Activated naive CD4-positive, alpha-beta T cell treated with anti-CD3 and anti-CD28 coated beads, Interleukin-2, amount 50 U/mL, for 72 hours (primary cell): ENCODE measurements around the gene FLT4. TPM values are rescaled to one million over a fixed set of nuclear protein-coding genes. Genes with fewer than 3 reads are reported as not detected.
A peak's percentile ranks its signal among the peaks of the same experiment; 100 is the strongest.
"Not testable (repeated sequence)": the region's sequence is repeated elsewhere in the genome, so short reads cannot be mapped to it uniquely, and the experiment has no call there.

Experiments
- ATAC-seq, 2 donors: fragments of 150-1000 bp; cut with Tn5 transposase; 2 replicates each; pipeline ENCODE4 v1.10.0; 2021; ENCODE audit warnings: mild to moderate bottlenecking in 2 of 2, moderate library complexity in 2 of 2
- DNase-seq, 2 donors: peaks; one replicate each; pipeline ENCODE4 v3.0.0; 2021 to 2022; ENCODE audit warnings: low spot score in 2 of 2
- H3K27ac Mint-ChIP-seq, 2 donors: one replicate each; pipeline ENCODE4 v1.8.0; 2022; ENCODE audit warnings: mild to moderate bottlenecking in 2 of 2, mixed read lengths in 2 of 2
- H3K36me3 Mint-ChIP-seq, 2 donors: one replicate each; pipeline ENCODE4 v1.8.0; 2022; ENCODE audit warnings: mixed read lengths in 2 of 2
- H3K9me3 Mint-ChIP-seq, 2 donors: one replicate each; pipeline ENCODE4 v1.8.0; 2022; ENCODE audit warnings: mixed read lengths in 2 of 2
- total RNA-seq, 2 donors: library from RNA; stranded (reverse); gene quantifications; one replicate each; pipeline ENCODE4 v1.2.3, GENCODE V29; 2022

The FLT4 gene
- total RNA-seq, 2 donors from 2014 or later = 0.98 to 2.6 TPM

DNA sequence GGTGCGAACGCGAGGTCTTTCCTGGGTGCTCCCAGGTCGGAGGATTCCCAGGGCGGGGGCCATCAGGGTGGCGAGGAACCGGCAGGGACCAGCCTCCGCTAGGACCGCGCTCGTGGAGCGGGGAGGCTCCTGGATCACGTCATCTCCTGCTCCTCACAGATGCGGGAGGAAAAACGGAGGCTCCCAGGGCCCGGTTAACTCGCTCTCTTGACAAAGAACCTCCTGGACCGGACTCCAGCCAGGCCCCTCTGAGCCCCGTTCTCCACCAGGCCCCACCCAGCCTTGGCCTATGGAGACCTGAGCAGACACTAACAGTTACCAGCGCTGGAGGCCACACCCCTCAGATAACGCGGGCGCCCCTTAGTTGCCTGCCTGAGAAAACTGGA lies 24.7 kb upstream of the FLT4 start:
- not testable (repeated sequence) for H3K36me3 Mint-ChIP-seq, H3K27ac Mint-ChIP-seq, H3K9me3 Mint-ChIP-seq, DNase-seq
- ATAC-seq = peak in 1 of 2 donors; percentile 27

DNA sequence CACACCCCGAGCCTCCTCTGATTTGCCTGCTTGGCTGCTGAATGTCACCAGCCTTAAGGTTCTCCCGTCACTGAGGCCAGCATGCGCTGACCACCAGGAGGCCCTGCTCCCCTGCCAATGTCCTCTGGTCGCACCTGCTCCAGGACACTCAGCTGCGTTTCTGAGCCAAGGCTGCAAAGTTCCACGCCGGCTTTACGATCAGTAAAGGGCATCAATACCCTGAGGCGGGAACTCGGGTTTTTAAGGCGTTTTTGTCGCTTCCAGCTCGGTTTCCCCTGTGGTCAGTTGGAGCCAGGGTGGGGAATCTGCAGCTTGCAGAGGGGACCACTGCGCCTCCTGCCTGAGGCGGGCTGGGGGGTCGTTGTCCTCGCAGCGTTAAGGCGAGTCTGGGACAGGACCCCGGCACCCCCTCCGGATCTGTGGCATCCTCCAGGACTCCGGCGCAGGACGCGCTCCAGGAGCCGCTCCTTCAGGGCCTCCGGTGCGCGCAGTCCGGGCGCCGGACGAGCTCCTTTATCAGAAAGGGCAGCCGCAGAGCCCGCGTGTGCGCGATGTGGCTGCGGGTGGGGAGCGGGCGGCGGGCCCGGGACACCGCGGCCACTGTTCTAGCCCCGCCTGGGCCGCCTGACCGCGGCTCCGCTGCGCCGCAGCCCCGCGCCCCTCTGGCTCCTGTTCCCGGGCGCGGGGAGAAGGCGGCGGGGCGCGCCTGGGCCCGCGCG lies 24.1 kb upstream of the FLT4 start:
- Mint-ChIP-seq H3K27ac (no peak overlapping the region), H3K36me3 (peaks cover 0 to 6% of the 10 kb centered on the region in 2 donors), H3K9me3 (no peaks in the 10 kb centered on the region)
- DNase-seq (no peak), ATAC-seq (peak in 1 of 2 donors; percentile 18)

DNA sequence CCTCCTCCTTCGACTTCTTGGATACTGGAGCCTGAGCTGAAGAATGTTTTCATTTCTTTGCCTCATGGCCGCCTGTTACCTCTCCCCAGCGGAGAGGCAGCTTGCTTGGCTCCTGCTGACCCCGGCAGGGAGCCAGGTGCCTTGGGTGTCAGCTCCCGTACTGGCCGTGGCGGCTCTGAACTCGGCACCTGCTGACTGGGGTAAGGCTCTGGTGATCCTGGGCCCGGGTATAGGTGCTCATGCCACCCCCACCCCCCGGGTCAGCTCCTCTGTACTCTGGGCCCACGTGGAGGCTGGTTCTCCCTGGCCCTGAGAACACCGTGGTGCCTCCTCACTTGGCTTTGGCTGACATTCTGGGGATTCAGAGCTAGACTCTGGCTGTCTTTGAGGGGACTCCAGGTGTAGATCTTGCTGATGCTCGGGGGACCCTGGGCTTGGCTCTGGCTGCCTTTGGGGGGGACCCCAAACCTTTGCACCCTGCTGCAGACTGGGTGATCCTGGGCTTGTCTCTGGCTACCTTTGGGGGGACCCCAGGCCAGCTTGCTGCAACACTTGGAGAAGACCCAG lies 22.6 kb upstream of the FLT4 start:
- not testable (repeated sequence) for DNase-seq, H3K27ac Mint-ChIP-seq, H3K36me3 Mint-ChIP-seq, H3K9me3 Mint-ChIP-seq, ATAC-seq

DNA sequence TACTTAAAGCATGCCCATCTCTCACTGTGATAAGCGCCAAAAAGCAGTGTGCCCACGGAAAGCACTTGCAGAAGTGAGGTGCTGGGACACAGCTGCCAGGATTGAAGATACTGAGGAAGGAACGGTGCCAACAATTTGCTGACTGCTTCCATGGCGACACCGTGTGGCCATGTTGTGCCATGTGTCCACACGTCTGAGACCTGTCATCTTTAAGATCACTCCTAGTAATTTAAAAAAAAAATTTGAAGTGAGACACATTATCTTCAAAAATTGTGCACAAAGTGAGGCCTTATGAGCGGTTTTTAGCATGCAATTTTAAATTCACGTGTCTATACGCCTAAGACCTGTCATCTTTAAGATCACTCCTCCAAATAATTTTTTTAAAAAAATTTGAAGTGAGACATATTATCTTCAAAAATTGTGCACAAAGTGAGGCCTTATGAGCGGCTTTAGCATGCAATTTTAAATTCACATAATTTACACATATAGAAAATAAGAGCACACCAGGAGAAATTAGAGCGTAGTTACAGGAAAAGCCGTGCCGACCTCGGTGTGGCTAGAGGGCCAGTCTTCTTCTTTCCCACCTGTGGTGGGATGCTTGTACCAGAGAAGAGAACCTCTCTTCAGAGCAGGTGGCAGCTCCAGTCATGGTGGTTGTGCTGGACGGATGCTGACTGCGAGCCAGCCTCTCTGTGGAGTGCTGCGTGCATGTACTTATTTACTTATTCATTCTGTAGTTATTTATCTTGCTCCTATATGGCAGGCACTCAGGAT lies 21.4 kb upstream of the FLT4 start:
- Mint-ChIP-seq H3K36me3 (peaks cover 0 to 6% of the 10 kb centered on the region in 2 donors), H3K27ac (no peak overlapping the region), H3K9me3 (no peaks in the 10 kb centered on the region)
- DNase-seq (peak in 1 of 2 donors; percentile 56), ATAC-seq (peak; percentile 78 to 80)

DNA sequence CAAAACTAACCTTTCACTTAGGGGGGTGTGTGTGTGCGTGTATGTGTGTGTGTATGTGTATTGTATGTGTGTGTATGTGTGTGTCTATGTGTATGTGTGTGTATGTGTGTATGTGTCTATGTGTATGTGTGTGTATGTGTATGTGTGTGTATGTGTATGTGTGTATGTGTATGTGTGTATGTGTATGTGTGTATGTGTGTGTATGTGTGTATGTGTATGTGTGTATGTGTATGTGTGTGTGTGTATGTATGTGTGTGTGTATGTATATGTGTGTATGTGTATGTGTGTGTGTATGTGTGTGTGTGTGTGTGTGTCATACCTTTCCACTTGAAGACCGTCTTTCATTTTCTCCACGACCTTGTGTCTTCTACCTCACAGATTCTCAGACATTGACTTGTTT lies 20.8 kb upstream of the FLT4 start:
- H3K9me3 Mint-ChIP-seq = no peaks in the 10 kb centered on the region

DNA sequence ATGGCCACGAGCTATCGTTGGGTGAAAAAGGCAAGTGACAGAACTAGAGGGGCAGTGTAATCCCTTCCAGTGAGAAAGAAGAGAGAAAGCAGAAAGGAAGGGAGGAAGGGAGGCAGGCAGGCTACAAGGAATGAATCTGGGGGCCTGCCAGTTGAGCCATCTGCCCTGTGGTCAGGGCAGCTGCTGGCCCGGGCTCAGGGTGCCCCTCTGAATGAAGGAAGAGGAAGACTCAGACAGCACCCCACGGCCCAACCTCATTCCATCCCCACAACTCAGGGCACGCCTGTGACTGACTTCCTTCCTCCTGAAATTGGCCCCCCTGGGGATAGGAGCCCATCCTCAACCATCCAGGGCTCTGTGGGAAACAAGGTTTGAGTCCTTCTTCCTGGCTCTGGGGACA lies 20.3 kb upstream of the FLT4 start:
- Mint-ChIP-seq H3K27ac (no peak overlapping the region), H3K9me3 (no peaks in the 10 kb centered on the region), H3K36me3 (peaks cover 0 to 2% of the 10 kb centered on the region in 2 donors)
- ATAC-seq (no peak), DNase-seq (peak in 1 of 2 donors; percentile 45)

More for the DNA sequence above, 20.8 kb upstream of the FLT4 start:
- ATAC-seq (peak in 1 of 2 donors; percentile 37), DNase-seq (no peak)
- peaks cover 0 to 6% of the 10 kb centered on the region in 2 donors for H3K36me3 Mint-ChIP-seq
- no peak overlapping the region for H3K27ac Mint-ChIP-seq

DNA sequence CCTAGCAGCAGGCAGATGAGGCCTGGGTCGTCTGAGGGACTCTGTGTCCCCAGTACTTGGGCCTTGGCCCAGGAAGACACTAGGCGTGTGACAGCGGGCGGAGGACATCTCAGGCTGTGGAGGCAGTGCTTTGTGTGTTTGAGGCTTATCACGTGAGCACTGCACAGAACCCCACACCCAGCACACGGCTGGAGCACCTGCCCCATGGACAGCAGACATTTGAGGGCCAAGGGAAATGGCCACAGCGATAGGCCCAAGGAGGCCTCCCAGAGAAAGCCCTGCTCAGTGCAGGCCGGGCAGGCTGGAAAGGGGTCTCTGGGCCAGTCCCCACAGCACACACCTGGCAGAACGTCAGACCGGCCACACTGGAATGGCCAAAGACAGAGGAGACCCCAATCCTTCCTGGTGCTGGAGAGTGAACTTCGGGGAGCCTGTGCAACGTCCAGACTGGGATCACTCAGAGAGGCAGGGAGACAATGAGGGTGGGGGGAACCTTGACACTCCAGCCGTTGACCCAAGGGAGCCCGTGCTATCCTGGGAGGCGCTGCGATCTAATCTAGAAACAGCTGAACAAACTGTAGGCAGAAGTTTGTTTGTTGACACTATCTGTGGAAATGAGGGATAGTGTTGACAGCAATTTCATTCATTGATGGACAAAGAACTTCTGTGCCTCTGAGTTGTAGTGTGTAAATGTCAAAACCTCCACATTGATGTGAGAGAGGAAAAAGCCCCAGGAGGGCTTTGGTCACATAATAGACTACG lies 19.6 kb upstream of the FLT4 start:
- H3K27ac Mint-ChIP-seq = peak overlapping the region in 1 of 2 donors; percentile 45
- no peaks in the 10 kb centered on the region for H3K36me3 Mint-ChIP-seq
- H3K9me3 Mint-ChIP-seq = no peaks in the 10 kb centered on the region
- DNase-seq = no peak
- ATAC-seq = no peak

DNA sequence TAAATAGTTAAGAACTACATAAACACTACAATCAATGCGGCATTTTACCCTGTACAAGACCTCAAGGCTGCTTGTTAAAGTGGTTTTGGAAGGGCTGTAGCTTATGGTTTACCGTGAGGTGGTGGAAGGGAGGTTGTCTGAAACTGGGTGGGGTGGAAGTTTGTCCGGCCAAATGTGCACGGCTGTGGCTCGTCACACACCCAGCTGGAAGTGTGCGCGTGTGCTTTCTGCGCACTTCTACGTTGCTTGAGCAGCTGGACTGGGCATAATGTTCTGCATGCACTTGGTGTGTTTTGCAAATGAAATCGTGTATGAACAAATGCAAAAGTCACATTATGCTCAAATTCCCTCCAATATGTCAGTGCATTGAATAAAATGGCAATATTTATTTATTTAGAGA lies 17.4 kb upstream of the FLT4 start:
- no peak for ATAC-seq
- no peak for DNase-seq
- Mint-ChIP-seq H3K27ac (no peak overlapping the region), H3K9me3 (no peaks in the 10 kb centered on the region), H3K36me3 (no peaks in the 10 kb centered on the region)

DNA sequence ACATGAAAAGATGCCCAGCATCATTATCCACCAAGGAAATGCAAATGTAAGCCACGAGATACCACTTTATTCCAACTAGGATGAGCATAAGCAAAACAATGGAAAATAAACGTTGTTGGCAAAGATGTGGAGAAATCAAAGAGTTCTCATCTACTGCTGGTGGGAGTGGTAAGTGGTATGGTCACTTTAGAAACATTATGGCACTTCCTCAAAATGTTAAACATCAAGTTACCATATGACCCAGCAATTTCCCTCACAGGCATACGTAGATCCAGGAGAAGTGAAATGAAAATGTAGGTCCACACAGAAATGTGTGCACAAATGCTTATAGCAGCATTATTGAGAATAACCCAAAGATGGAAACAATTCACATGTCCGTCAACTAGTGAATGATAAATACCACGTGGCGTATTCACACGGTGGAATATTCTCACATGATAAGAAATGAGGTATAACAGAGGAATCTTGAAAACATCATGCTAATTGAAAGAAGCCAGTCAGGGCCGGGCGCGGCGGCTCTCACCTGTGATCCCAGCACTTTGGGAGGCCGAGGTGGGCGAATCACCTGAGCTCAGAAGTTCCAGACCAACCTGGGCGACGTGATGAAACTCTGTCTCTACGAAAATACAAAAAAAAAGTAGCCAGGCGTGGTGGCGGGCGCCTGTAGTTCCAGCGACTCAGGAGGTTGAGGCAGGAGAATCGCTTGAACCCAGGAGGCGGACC lies 16.4 kb upstream of the FLT4 start:
- DNase-seq = no peak
- Mint-ChIP-seq H3K9me3 (no peaks in the 10 kb centered on the region), H3K36me3 (no peaks in the 10 kb centered on the region), H3K27ac (no peak overlapping the region)
- ATAC-seq = no peak

DNA sequence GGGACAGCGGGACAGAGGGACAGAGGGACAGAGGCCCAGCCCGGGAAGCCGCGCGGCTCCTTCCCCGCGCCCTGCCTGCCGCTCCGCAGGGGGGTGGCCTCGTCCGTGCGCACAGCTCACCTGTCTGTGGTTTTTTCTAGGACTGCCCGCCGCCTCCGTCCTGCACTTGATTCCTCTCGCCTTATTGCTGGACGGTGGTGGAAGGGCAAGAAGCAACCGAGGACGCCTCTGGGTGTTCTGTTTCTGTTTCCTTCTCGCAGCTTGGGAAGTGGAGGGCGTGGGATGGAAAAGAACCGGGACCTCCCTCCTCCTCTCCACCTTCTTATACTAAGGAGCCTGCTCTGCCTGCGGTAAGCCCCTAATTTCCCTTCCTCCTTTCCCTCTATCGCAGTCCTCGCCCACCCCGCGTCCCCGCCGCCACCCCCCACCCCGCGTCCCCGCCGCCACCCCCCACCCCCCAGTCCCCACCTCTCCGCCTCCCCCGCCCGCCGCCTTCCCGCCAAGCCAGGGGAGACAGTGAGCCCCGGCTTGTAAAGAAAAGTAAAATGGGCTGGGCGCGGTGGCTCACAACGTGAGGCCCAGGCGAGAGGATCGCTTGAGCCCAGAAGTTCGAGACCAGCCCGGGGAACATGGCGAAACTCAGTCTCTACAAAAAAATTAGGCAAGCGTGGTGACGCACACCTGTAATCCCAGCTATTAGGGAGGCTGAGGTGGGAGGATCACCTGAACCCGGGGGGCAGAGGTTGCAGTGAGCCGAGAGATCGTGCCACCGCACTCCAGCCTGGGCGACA lies 9.6 kb upstream of the FLT4 start:
- Mint-ChIP-seq H3K9me3 (no peaks in the 10 kb centered on the region), H3K27ac (no peak overlapping the region), H3K36me3 (no peaks in the 10 kb centered on the region)
- DNase-seq (no peak), ATAC-seq (no peak)

DNA sequence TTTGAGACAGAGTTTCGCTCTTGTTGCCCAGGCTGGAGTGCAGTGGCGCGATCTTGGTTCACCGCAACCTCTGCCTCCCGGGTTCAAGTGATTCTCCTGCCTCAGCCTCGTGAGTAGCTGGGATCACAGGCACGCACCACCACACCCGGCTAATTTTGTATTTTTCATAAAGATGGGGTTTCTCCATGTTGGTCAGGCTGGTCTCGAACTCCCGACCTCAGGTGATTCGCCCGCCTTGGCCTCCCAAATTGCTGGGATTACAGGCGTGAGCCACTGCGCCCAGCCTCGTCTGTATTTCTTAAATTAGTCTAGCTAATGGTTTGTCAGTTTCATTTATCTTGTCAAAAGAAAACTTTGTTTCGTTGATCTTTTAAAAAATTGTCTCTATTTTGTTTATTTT lies 5.8 kb upstream of the FLT4 start:
- not testable (repeated sequence) for H3K9me3 Mint-ChIP-seq, H3K36me3 Mint-ChIP-seq, ATAC-seq, H3K27ac Mint-ChIP-seq, DNase-seq

DNA sequence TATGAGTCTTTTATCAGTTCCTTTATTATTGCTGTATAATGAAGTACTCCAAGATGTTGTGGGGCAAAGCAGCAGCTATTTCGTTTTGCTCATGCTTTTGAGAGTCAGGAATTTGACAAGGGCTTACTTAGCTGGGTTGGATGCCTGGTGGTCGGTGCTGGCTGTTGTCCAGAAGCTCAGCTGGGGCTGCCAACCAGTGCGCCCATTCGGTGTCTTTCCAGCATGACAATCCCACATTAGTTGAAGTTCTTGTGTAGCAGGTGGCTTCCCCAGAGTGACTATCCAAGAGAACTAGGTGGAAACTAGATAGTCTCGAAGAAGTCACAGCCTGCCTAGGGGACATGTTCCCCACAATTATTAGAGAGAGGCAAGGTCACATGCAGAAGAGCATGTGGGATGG lies 3.4 kb upstream of the FLT4 start:
- DNase-seq = no peak
- Mint-ChIP-seq H3K27ac (no peak overlapping the region), H3K9me3 (no peaks in the 10 kb centered on the region), H3K36me3 (no peaks in the 10 kb centered on the region)
- no peak for ATAC-seq

DNA sequence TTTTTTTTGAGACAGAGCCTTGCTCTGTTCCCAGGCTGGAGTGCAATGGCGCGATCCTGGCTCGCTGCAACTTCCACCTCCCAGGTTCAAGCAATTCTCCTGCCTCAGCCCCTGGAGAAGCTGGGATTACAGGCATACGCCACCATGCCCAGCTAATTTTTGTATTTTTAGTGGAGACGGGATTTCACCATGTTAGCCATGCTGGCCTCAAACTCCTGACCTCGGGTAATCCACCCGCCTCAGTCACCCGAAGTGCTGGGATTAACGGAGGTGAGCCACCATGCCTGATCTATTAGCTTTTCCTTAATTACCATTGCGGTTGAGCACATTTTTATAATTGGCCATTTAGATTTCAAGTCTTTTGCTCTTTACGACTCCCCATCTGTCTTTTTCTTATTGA lies 2.9 kb upstream of the FLT4 start:
- DNase-seq = no peak
- no peaks in the 10 kb centered on the region for H3K9me3 Mint-ChIP-seq
- ATAC-seq = no peak
- no peaks in the 10 kb centered on the region for H3K36me3 Mint-ChIP-seq
- no peak overlapping the region for H3K27ac Mint-ChIP-seq

DNA sequence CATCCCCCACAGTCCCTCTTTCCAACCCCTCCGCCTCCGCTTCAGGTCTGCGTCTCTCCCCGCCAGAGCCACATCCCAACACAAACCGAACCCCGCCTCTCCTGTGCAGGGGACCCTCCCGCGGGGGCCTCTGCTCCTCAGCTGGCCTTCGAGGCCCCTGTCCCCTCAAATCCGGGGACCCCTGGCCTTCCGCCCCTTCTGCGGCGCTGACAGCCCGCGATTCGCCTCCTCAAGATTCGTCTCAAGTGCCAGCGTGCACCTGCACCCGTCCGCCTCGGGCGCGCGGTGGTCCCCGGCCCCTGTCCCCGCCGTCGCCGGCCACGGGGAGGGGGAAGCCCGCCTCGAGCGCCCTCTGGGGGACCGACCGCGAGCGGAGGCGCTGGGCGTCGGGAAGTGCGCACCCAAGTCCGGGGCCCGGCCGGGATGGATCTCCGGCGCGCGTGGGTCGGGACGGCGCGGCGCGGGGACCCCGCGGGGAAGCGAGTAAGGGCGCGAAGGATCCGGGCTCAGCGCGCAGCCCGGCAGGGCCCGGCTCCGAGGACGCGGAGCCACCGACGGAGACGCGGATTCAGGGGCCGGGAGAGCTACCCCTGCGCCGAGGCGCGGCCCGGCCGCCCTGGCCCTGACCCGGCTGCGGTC lies 623 bp downstream of the FLT4 start:
- ATAC-seq = peak; percentile 34 to 43
- Mint-ChIP-seq H3K36me3 (no peaks in the 10 kb centered on the region), H3K27ac (no peak overlapping the region), H3K9me3 (no peaks in the 10 kb centered on the region)
- DNase-seq = no peak

DNA sequence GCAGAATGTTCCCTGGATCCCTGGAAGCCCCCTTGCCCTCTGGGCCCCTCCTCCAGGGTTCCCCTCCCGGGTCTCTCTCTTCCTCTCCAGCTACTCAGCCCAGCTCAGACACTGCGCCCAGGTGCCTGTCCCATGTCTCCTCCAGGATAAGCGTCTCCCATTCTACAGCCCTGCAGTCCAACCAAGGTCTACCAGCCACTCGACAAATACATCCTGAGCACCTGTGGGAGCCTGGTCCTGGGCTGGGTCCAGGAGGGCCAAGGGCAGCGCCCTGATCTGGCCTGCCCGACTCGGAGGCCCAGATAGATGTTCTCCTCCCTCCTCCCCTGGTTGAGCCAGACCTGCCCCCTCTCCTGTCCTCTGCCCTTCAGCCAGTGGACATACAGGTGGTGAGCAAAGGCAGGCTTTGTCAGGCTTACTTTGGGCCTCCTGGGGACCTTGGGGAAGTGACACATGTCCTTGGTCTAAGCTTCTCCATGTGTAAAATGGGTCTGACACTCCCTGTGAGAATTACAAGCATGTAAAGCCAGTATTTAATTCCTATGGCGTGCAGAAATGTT lies 1.4 kb downstream of the FLT4 start:
- H3K36me3 Mint-ChIP-seq = no peaks in the 10 kb centered on the region
- H3K27ac Mint-ChIP-seq = no peak overlapping the region
- ATAC-seq = no peak
- no peaks in the 10 kb centered on the region for H3K9me3 Mint-ChIP-seq
- no peak for DNase-seq
